Breast epithelium (tissue), 4 donors: ENCODE data around the gene GCN1. TPM values are rescaled to one million over a fixed set of nuclear protein-coding genes. Genes with fewer than 3 reads are reported as not detected.

Experiments used
- DNase-seq, 2 donors: peaks; one replicate each; pipeline ENCODE4 v3.0.0-alpha.2; 2019; ENCODE audit warnings: low spot score in 2 of 2
- H3K27ac ChIP-seq, 2 donors: fragments of 200-600 bp; sonication (generic) in 1 of 2; one replicate each; pipeline ENCODE4 v1.5.1; 2016 to 2019; ENCODE audit warnings: mild to moderate bottlenecking in 1 of 2
- H3K27me3 ChIP-seq, 2 donors: fragments of 200-600 bp; sonication (generic) in 1 of 2; one replicate each; pipeline versions ENCODE4 v1.5.1 to v1.6.0; 2017 to 2019; ENCODE audit warnings: control low read depth in 1 of 2, mild to moderate bottlenecking in 1 of 2
- H3K36me3 ChIP-seq: fragments of 200-600 bp; one replicate; pipeline ENCODE4 v1.5.1; 2019
- H3K4me1 ChIP-seq, 2 donors: fragments of 200-600 bp; sonication (generic); one replicate each; pipeline ENCODE4 v1.5.1; 2016 to 2019; ENCODE audit warnings: control low read depth in 1 of 2
- H3K4me3 ChIP-seq, 3 donors: fragments of 200-600 bp; sonication (generic); 1 replicate in 2 of 3; 2 replicates in 1 of 3; pipeline ENCODE4 v1.5.1; 2016 to 2019; ENCODE audit warnings: mild to moderate bottlenecking in 3 of 3, moderate library complexity in 2 of 3
- H3K9me3 ChIP-seq, 2 donors: fragments of 200-600 bp; sonication (generic) in 1 of 2; one replicate each; pipeline ENCODE4 v1.5.1; 2016 to 2019; ENCODE audit warnings: control low read depth in 1 of 2
- CTCF ChIP-seq, 3 donors: fragments of 450-650 bp; IDR thresholded peaks; one replicate each; pipeline ENCODE4 v1.5.1; 2016 to 2017; ENCODE audit warnings: antibody characterized with exemption in 3 of 3, mild to moderate bottlenecking in 3 of 3, moderate library complexity in 3 of 3
- POLR2A ChIP-seq: fragments of 450-650 bp; IDR thresholded peaks from one replicate; pipeline ENCODE4 v1.6.1; 2016; ENCODE audit warnings: antibody characterized with exemption, mild to moderate bottlenecking, moderate library complexity
- POLR2AphosphoS5 ChIP-seq, 3 donors: sonication (generic); formaldehyde crosslinking; IDR thresholded peaks; one replicate each; pipeline ENCODE4 v1.6.1; 2017; ENCODE audit warnings: antibody characterized with exemption in 3 of 3
- intact Hi-C: fragments of 100-400 bp; cut with DNase I; formaldehyde crosslinking; loops from one replicate; pipeline ENCODE4 v1.15.1; 2023; ENCODE audit warnings: low total_unique reads
- total RNA-seq, 3 donors: library from RNA; depleted of rRNA; stranded (reverse); fragments of >200 nt; gene quantifications; one replicate each; pipeline ENCODE4 v1.1.0, GENCODE V29; 2016

GCN1 gene
- total RNA-seq, 3 donors from 2014 or later: 50.1 to 79.6 (median 73.4) TPM

GRCh38 chr12:120222288-120222832, 27.8 kb upstream of the GCN1 start:
- H3K4me3 ChIP-seq: no peak overlapping the region
- peaks cover 0 to 10% of the 10 kb centered on the region in 2 donors for H3K4me1 ChIP-seq
- no peaks in the 10 kb centered on the region for H3K9me3 ChIP-seq
- H3K27ac ChIP-seq: no peak overlapping the region
- H3K36me3 ChIP-seq: peaks cover 17% of the 10 kb centered on the region
- no peaks in the 10 kb centered on the region for H3K27me3 ChIP-seq
- no peak for DNase-seq
- no peak for TF ChIP-seq CTCF (IDR thresholded peaks at IDR 0.05)
- TF ChIP-seq POLR2A: no peak
- no peak for TF ChIP-seq POLR2AphosphoS5 (IDR thresholded peaks at IDR 0.05)
- intact Hi-C loops: no loop called here

- H3K27me3 ChIP-seq: no peaks in the 10 kb centered on the region
- no peak overlapping the region for H3K27ac ChIP-seq
- intact Hi-C loops: no loop called here
Observed at GRCh38 chr12:120221576-120221900, 27.0 kb upstream of the GCN1 start.

GRCh38 chr12:120220838-120221575, 26.5 kb upstream of the GCN1 start:
- intact Hi-C loops: no loop called here
- Histone ChIP-seq H3K4me1 (peaks cover 0 to 10% of the 10 kb centered on the region in 2 donors), H3K36me3 (peaks cover 17% of the 10 kb centered on the region), H3K27ac (no peak overlapping the region), H3K4me3 (no peak overlapping the region), H3K9me3 (no peaks in the 10 kb centered on the region), H3K27me3 (no peaks in the 10 kb centered on the region)
- TF ChIP-seq POLR2A (no peak), POLR2AphosphoS5 (IDR thresholded peaks at IDR 0.05) (no peak), CTCF (IDR thresholded peaks at IDR 0.05) (no peak)
- DNase-seq: no peak

More at GRCh38 chr12:120221576-120221900, 27.0 kb upstream of the GCN1 start:
- Histone ChIP-seq H3K36me3 (peaks cover 17% of the 10 kb centered on the region), H3K9me3 (no peaks in the 10 kb centered on the region), H3K4me3 (no peak overlapping the region), H3K4me1 (peaks cover 0 to 10% of the 10 kb centered on the region in 2 donors)
- no peak for TF ChIP-seq CTCF (IDR thresholded peaks at IDR 0.05)
- no peak for DNase-seq

GRCh38 chr12:120218680-120219606, 24.4 kb upstream of the GCN1 start:
- Histone ChIP-seq H3K27me3 (no peaks in the 10 kb centered on the region), H3K9me3 (no peaks in the 10 kb centered on the region), H3K4me3 (no peak overlapping the region), H3K4me1 (no peaks in the 10 kb centered on the region), H3K27ac (no peak overlapping the region), H3K36me3 (peaks cover 24% of the 10 kb centered on the region)
- TF ChIP-seq CTCF (IDR thresholded peaks at IDR 0.05) (no peak), POLR2A (no peak), POLR2AphosphoS5 (IDR thresholded peaks at IDR 0.05) (no peak)
- intact Hi-C loops: no loop called here
- DNase-seq: no peak
